Neural cell (in vitro differentiated cells): ENCODE data around the gene ELP5.

Source experiments
- EP300 ChIP-seq: fragments of 450-650 bp; conservative IDR thresholded peaks from 2 replicates; pipeline ENCODE4 v1.6.1; 2014; ENCODE audit warnings: antibody characterized with exemption, mild to moderate bottlenecking, moderate library complexity; ENCODE audit not compliant: poor library complexity, severe bottlenecking
- EZH2 ChIP-seq: fragments of 200-600, 300-800 bp; shearing (Covaris generic), sonication (generic); IDR thresholded peaks from 2 replicates; pipeline ENCODE4 v1.6.1; 2014; ENCODE audit warnings: antibody characterized with exemption, low read length, borderline replicate concordance, mild to moderate bottlenecking; ENCODE audit not compliant: insufficient read depth, poor library complexity, severe bottlenecking
- SMC3 ChIP-seq: fragments of 450-650 bp; conservative IDR thresholded peaks from 2 replicates; pipeline ENCODE4 v1.6.1; 2014; ENCODE audit warnings: antibody characterized with exemption, mild to moderate bottlenecking, moderate library complexity; ENCODE audit not compliant: poor library complexity
- TF ChIP-seq, protein P1 (sequence below): fragments of 450-650 bp; IDR thresholded peaks from 2 replicates; pipeline ENCODE4 v1.5.1; 2014; ENCODE audit warnings: antibody characterized with exemption, mild to moderate bottlenecking, moderate library complexity; ENCODE audit not compliant: poor library complexity, severe bottlenecking

GRCh38 chr17:7219229-7219811 is 32.7 kb upstream of the ELP5 start:
- no peak for TF ChIP-seq SMC3
- TF ChIP-seq, protein P1, sequence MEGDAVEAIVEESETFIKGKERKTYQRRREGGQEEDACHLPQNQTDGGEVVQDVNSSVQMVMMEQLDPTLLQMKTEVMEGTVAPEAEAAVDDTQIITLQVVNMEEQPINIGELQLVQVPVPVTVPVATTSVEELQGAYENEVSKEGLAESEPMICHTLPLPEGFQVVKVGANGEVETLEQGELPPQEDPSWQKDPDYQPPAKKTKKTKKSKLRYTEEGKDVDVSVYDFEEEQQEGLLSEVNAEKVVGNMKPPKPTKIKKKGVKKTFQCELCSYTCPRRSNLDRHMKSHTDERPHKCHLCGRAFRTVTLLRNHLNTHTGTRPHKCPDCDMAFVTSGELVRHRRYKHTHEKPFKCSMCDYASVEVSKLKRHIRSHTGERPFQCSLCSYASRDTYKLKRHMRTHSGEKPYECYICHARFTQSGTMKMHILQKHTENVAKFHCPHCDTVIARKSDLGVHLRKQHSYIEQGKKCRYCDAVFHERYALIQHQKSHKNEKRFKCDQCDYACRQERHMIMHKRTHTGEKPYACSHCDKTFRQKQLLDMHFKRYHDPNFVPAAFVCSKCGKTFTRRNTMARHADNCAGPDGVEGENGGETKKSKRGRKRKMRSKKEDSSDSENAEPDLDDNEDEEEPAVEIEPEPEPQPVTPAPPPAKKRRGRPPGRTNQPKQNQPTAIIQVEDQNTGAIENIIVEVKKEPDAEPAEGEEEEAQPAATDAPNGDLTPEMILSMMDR: no peak
- TF ChIP-seq EP300: no peak
- TF ChIP-seq EZH2: no peak
